AG04450 (cell line): ENCODE results near the gene SPATA31D4. TPM values are rescaled to one million over a fixed set of nuclear protein-coding genes. Genes with fewer than 3 reads are reported as not detected.
A peak's percentile ranks its signal among the peaks of the same experiment; 100 is the strongest.

ENCODE experiments used
- CTCF ChIA-PET: fragments of 300-600, 350-600 bp; formaldehyde crosslinking; extraction: SDS; loops from one replicate; lab custom pipeline; 2022; ENCODE audit warnings: antibody characterized with exemption, inconsistent platforms; lab: Charles Lee
- POLR2A ChIA-PET: fragments of 350-600 bp; formaldehyde crosslinking; extraction: SDS; loops from one replicate; lab custom pipeline; 2021; ENCODE audit warnings: antibody characterized with exemption, inconsistent platforms; lab: Yijun Ruan, JAX
- DNase-seq: peaks from one replicate; pipeline ENCODE4 v3.0.0-alpha.2; 2011; ENCODE audit warnings: low read depth, low spot score
- H3K27ac ChIP-seq: one replicate; pipeline ENCODE4 v1.5.1; 2012; ENCODE audit warnings: low read depth, low read length, control low read depth
- H3K27me3 ChIP-seq: one replicate; pipeline ENCODE4 v1.6.0; 2012; ENCODE audit warnings: low read length; ENCODE audit not compliant: control insufficient read depth, insufficient read depth
- H3K4me3 ChIP-seq: 2 replicates; pipeline ENCODE4 v1.5.1; 2011; ENCODE audit warnings: mild to moderate bottlenecking, low read depth, low read length, control low read depth
- H3K9me3 ChIP-seq: 2 replicates; pipeline ENCODE4 v1.5.1; 2012; ENCODE audit warnings: low read length; ENCODE audit not compliant: control insufficient read depth, insufficient read depth
- polyA plus RNA-seq: library from polyadenylated mRNA; depleted of rRNA; stranded (reverse); fragments of >200 nt; gene quantifications from 2 replicates; pipeline ENCODE4 v1.2.3, GENCODE V29; 2011
- TF ChIP-seq, protein P1 (sequence below): IDR thresholded peaks from 2 replicates; pipeline ENCODE4 v1.5.1; 2011; ENCODE audit warnings: low read depth, low read length, control low read depth, inconsistent platforms

Gene SPATA31D4
- polyA plus RNA-seq, 1 experiment, result not detected

DNA sequence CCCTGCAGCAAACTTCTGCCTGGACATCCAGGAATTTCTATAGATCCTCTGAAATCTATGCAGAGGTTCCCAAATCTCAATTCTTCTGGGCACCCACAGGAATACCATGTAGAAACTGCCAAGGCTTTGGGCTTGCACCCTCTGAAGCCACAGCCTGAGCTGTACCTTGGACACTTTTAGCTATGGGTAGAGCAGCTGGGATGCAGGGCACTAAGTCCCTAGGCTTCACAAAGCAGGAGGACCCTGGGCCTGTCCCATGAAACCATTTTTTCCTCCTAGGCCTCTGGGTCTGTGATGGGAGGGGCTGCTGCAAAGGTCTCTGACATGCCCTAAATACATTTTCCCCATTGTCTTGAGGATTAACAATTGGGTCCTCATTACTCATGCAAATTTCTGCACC lies 27.4 kb downstream of the SPATA31D4 start:
- Histone ChIP-seq H3K9me3 (peaks cover 5% of the 10 kb centered on the region; the same call in 1 of the 2 replicates), H3K27ac (no peak overlapping the region), H3K4me3 (no peak overlapping the region), H3K27me3 (no peaks in the 10 kb centered on the region)
- no peak for DNase-seq
- POLR2A ChIA-PET, result no interaction called here
- CTCF ChIA-PET, result no interaction called here
- TF ChIP-seq, protein P1, sequence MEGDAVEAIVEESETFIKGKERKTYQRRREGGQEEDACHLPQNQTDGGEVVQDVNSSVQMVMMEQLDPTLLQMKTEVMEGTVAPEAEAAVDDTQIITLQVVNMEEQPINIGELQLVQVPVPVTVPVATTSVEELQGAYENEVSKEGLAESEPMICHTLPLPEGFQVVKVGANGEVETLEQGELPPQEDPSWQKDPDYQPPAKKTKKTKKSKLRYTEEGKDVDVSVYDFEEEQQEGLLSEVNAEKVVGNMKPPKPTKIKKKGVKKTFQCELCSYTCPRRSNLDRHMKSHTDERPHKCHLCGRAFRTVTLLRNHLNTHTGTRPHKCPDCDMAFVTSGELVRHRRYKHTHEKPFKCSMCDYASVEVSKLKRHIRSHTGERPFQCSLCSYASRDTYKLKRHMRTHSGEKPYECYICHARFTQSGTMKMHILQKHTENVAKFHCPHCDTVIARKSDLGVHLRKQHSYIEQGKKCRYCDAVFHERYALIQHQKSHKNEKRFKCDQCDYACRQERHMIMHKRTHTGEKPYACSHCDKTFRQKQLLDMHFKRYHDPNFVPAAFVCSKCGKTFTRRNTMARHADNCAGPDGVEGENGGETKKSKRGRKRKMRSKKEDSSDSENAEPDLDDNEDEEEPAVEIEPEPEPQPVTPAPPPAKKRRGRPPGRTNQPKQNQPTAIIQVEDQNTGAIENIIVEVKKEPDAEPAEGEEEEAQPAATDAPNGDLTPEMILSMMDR, result no peak

DNA sequence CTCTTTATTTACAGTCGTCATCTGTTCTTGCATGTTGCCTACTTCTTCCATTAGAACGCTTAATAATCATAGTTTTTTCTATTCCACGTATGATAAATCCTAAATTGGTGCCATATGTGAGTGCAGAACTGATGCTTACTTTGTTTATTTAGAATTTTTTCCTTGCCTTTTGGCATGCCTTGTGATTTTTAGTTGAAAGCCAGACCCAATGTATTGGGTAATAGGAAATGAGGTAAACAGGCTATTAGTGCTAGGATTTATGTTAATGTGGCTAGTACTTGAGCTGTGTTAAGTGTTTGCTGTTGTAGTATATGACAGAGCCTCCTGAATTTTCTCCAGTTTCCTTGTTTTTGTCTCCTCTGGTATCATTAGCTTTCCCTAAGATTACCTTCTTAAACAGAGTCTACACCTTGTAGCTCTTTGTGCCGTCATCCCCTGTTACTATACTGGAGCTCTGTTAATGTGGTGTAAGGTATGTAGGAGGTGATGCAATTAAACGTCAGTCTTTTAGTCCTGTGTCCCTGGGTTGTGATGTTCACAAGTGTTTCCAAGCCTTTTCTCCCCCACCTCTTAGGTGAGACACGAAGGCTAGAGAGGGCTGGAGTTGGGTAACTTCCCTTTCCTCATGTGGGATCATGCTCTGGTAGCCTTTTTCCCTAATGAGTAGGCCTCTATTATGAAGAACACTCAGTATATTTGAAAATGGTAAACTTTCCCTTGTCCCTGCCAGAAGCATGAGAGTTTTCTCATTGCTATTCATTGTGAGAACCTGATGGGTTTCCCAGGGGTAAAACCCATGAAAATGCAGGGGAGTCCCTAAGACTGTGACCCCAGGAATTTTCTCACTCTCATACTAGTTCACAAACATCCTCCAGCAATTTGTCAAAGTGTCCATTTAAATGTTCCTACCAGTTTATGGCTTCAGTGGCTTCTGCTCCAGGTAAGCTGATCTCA lies 36.3 kb downstream of the SPATA31D4 start:
- Histone ChIP-seq H3K27ac (no peak overlapping the region), H3K9me3 (no peaks in the 10 kb centered on the region), H3K4me3 (no peak overlapping the region), H3K27me3 (no peaks in the 10 kb centered on the region)
- POLR2A ChIA-PET, result no interaction called here
- CTCF ChIA-PET, result no interaction called here
- TF ChIP-seq, protein P1, result no peak
- DNase-seq, result peak; percentile 2

- ChIA-PET CTCF (no interaction called here), POLR2A (no interaction called here)
- H3K4me3 ChIP-seq, result no peak overlapping the region
- DNase-seq, result no peak
- peaks cover 2% of the 10 kb centered on the region for H3K27me3 ChIP-seq
- H3K9me3 ChIP-seq, result no peaks in the 10 kb centered on the region
- no peak overlapping the region for H3K27ac ChIP-seq
- TF ChIP-seq, protein P1, result no peak
Measured at GRCh38 chr9:81968026-81968425, 39.8 kb downstream of the SPATA31D4 start.

- ChIA-PET CTCF (interaction anchor here (1.3 kb wide), 1 partner anchor 15 kb away, joined by 4 read pairs; no protein-coding TSS in a partner anchor), POLR2A (no interaction called here)
- H3K9me3 ChIP-seq, result no peaks in the 10 kb centered on the region; the same call in 1 of the 2 replicates
- TF ChIP-seq, protein P1, result no peak
- no peak overlapping the region for H3K27ac ChIP-seq
- DNase-seq, result no peak
- H3K27me3 ChIP-seq, result peaks cover 2% of the 10 kb centered on the region
- H3K4me3 ChIP-seq, result no peak overlapping the region
Measured at GRCh38 chr9:81969971-81970370, 41.7 kb downstream of the SPATA31D4 start.

GRCh38 chr9:81971727-81972126 lies 43.5 kb downstream of the SPATA31D4 start:
- Histone ChIP-seq H3K4me3 (no peak overlapping the region), H3K27me3 (peaks cover 2% of the 10 kb centered on the region), H3K27ac (no peak overlapping the region), H3K9me3 (peaks cover 1% of the 10 kb centered on the region)
- no peak for DNase-seq
- ChIA-PET POLR2A (no interaction called here), CTCF (no interaction called here)
- TF ChIP-seq, protein P1, result no peak
